OCI-LY7 (cell line): ENCODE results near the gene GARIN5B. TPM values are rescaled to one million over a fixed set of nuclear protein-coding genes. Genes with fewer than 3 reads are reported as not detected.

ENCODE experiments used
- BruUV-seq: library from RNA; stranded (reverse); fragments of 400-500 nt; replicated peaks from 2 replicates; lab custom pipeline; 2021; lab: Mats Ljungman, UMichigan
- CTCF ChIA-PET: fragments of 300-600 bp; sonication (Branson Sonifier 250); formaldehyde crosslinking; loops from one replicate; lab custom pipeline; 2022; ENCODE audit warnings: antibody characterized with exemption; ENCODE audit not compliant: unreplicated experiment; lab: Charles Lee
- POLR2A ChIA-PET: fragments of 300-600 bp; sonication (Branson Sonifier 250); formaldehyde crosslinking; loops from one replicate; lab custom pipeline; 2022; ENCODE audit warnings: antibody characterized with exemption; lab: Charles Lee
- DNase-seq: peaks from one replicate; pipeline ENCODE4 v3.0.0-alpha.2; 2015; ENCODE audit warnings: low spot score
- H2AFZ ChIP-seq: fragments of 200-600 bp; sonication (generic), shearing (Covaris generic); 2 replicates; pipeline ENCODE4 v1.6.1; 2014; ENCODE audit warnings: mild to moderate bottlenecking, antibody characterized with exemption, low read length, moderate library complexity
- H3K27ac ChIP-seq: fragments of 200-600 bp; sonication (generic); 2 replicates; pipeline ENCODE4 v1.5.1; 2014; ENCODE audit warnings: mixed run types, low read depth, mild to moderate bottlenecking, moderate library complexity, low read length, inconsistent platforms; ENCODE audit not compliant: poor library complexity, severe bottlenecking
- H3K36me3 ChIP-seq: fragments of 200-600 bp; sonication (generic); 2 replicates; pipeline ENCODE4 v1.6.1; 2014; ENCODE audit warnings: mild to moderate bottlenecking, antibody characterized with exemption, low read length, moderate library complexity, mixed read lengths; ENCODE audit not compliant: insufficient read depth
- H3K4me1 ChIP-seq: fragments of 200-600 bp; sonication (generic); 2 replicates; pipeline ENCODE4 v1.5.1; 2014; ENCODE audit warnings: mild to moderate bottlenecking, low read length; ENCODE audit not compliant: insufficient read depth, poor library complexity, severe bottlenecking
- H3K4me2 ChIP-seq: fragments of 200-600 bp; sonication (generic); 2 replicates; pipeline ENCODE4 v1.6.1; 2014; ENCODE audit warnings: mild to moderate bottlenecking, low read length
- H3K4me3 ChIP-seq: fragments of 200-600 bp; sonication (generic); 2 replicates; pipeline ENCODE4 v1.5.1; 2014; ENCODE audit warnings: mild to moderate bottlenecking, low read depth, low read length; ENCODE audit not compliant: poor library complexity, severe bottlenecking
- H3K79me2 ChIP-seq: fragments of 200-600 bp; sonication (generic); 2 replicates; pipeline ENCODE4 v1.6.1; 2016; ENCODE audit warnings: low read depth, mild to moderate bottlenecking, low read length, moderate library complexity, mixed read lengths; ENCODE audit not compliant: insufficient read depth
- H3K9me2 ChIP-seq: fragments of 200-600 bp; sonication (generic); 2 replicates; pipeline ENCODE4 v1.6.1; 2016; ENCODE audit warnings: mild to moderate bottlenecking, low read length, mixed read lengths; ENCODE audit not compliant: insufficient read depth
- H3K9me3 ChIP-seq: fragments of 200-600 bp; sonication (generic); 2 replicates; pipeline ENCODE4 v1.6.1; 2014; ENCODE audit warnings: mild to moderate bottlenecking, mixed run types, low read length, mixed read lengths
- H4K20me1 ChIP-seq: fragments of 200-600 bp; sonication (generic); 2 replicates; pipeline ENCODE4 v1.6.1; 2014; ENCODE audit warnings: mild to moderate bottlenecking, antibody characterized with exemption, low read length, moderate library complexity, mixed read lengths; ENCODE audit not compliant: insufficient read depth
- EZH2phosphoT487 ChIP-seq: fragments of 200-600 bp; sonication (generic); IDR thresholded peaks from 2 replicates; pipeline ENCODE4 v1.6.1; 2018; ENCODE audit warnings: low read depth, borderline replicate concordance, mild to moderate bottlenecking, mixed run types, antibody characterized with exemption, low read length, moderate library complexity, mixed read lengths
- intact Hi-C: fragments of 100-400 bp; cut with micrococcal nuclease; formaldehyde crosslinking; loops from one replicate; pipeline ENCODE4 v1.10.0; 2022; ENCODE audit not compliant: unreplicated experiment
- total RNA-seq, 2 experiments: library from RNA; depleted of rRNA in 1 of 2; stranded (reverse); fragments of >200 nt in 1 of 2; shearing (Covaris generic) in 1 of 2; gene quantifications; 2 replicates each; pipeline ENCODE4 v1.2.3, GENCODE V29; 2014 to 2022
- TF ChIP-seq, protein P1 (sequence below): fragments of 200-600 bp; sonication (generic); conservative IDR thresholded peaks from 2 replicates; pipeline ENCODE4 v1.5.1; 2014; ENCODE audit warnings: mild to moderate bottlenecking, antibody characterized with exemption, low read length, moderate library complexity, mixed read lengths

The GARIN5B gene
- total RNA-seq, 2 experiments from 2014 or later, result not detected

DNA sequence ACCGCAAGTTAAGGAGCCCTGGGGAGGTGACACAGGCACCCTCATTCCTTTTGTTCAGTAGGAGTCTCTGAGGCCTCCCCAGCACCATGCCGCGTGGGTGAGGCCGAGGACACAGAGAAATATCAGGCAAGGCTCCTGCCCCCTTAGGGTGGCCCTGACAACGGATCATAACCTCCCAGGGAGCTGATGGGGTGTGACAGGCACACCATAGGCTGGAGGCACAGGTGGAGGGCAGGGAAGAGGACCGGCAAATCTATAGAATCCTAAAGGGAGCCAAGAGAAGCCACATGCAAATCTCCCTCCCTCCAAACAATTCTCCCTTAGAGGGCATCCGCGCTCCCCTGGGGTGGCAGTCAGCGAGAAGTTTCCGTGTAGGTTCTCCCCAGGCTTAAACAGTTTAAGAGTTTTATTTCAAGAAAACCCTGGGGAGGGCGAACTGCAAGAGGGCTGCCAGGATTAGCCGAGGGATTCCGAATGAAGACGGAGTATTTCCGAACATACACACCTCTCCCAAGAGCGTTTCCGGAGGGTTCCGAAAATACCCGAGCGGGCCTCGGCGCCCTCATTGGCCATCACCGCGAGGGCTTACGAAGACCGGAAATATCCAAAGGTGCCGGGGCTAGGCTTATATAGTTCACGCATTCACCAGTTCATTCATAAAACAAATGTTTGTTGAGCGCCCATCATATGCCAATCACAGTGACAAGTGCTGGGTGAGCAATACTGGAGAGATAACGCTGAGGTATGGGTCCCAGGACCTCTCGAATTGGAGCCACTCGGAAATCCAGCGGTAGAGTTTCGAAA lies 22.1 kb upstream of the GARIN5B start:
- Histone ChIP-seq H3K36me3 (peaks cover 43% of the 10 kb centered on the region), H3K27ac (peak overlapping the region; percentile 91), H4K20me1 (peaks cover 27% of the 10 kb centered on the region), H3K4me1 (peaks cover 47% of the 10 kb centered on the region), H3K4me3 (peak overlapping the region; percentile 87), H3K9me3 (no peaks in the 10 kb centered on the region), H3K9me2 (no peaks in the 10 kb centered on the region), H3K4me2 (peak overlapping the region; percentile 98), H3K79me2 (peaks cover 44% of the 10 kb centered on the region), H2AFZ (peak overlapping the region; percentile 53; the same call in 1 of the 2 replicates)
- intact Hi-C loops, result loop anchor here (2.0 kb wide), 1 partner anchor 76 kb away; no protein-coding TSS in a partner anchor
- ChIA-PET POLR2A (interaction anchor here (0.5 to 1.2 kb wide), 5 partner anchors 46 to 130 kb away, joined by 3 to 6 read pairs (median 3); partner anchors contain the start of gene KMT5C), CTCF (no interaction called here)
- DNase-seq, result peak; percentile 96
- TF ChIP-seq EZH2phosphoT487, result no peak
- TF ChIP-seq, protein P1, sequence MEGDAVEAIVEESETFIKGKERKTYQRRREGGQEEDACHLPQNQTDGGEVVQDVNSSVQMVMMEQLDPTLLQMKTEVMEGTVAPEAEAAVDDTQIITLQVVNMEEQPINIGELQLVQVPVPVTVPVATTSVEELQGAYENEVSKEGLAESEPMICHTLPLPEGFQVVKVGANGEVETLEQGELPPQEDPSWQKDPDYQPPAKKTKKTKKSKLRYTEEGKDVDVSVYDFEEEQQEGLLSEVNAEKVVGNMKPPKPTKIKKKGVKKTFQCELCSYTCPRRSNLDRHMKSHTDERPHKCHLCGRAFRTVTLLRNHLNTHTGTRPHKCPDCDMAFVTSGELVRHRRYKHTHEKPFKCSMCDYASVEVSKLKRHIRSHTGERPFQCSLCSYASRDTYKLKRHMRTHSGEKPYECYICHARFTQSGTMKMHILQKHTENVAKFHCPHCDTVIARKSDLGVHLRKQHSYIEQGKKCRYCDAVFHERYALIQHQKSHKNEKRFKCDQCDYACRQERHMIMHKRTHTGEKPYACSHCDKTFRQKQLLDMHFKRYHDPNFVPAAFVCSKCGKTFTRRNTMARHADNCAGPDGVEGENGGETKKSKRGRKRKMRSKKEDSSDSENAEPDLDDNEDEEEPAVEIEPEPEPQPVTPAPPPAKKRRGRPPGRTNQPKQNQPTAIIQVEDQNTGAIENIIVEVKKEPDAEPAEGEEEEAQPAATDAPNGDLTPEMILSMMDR, result no peak
- BruUV-seq, result TSS peak; percentile 85

DNA sequence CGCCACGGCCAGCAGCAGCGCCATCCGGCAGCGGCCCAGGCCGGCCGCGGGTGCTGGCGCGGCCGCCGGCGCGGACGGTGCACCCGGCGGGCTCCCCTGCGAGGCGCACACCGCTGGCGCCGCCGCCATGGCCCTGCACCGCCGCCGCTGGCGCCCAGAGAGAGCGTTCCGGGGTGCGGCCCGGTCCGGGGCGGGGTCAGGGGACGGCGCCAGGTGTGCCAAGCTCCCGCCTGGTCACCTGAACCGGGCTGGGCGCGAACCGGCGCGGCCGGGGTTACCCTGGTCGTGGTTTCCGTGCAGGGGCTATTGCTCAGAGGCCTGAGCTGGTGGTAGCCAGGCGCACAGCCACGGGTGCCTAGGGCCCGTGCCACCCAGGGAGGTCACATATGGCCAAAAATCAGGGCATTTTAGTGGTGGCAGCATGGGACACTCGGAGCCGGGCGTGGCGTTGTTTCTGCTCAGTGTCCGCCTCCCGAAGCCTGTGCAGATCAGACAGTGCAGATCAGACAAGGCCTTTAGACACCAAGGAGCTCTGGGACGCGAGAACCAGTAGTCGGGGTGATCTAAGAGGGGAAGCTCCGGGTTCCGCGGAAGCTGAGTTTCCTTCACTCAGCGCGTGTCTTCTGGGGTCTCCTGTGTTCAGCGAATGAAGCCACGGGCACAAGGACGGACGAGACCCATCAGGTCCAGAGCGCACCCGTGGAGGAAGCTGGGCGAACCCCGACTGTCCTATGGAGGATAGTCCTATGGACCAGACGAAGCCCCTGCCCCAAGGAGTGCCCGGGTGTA lies 21.3 kb upstream of the GARIN5B start, which contains the start of gene TMEM238:
TMEM238 (minus strand) TSS at position 162 of the 789 bp plus-strand sequence; CDS start at position 129, 33 bp downstream.
- intact Hi-C loops, result loop anchor here (2.0 kb wide), 1 partner anchor 76 kb away; no protein-coding TSS in a partner anchor
- peak within 1 kb of the TSS; percentile 53; the same call in 1 of the 2 replicates for H2AFZ ChIP-seq
- H3K9me2 ChIP-seq, result no peaks in the 10 kb centered on the region
- peaks cover 35% of the 10 kb centered on the region for H3K36me3 ChIP-seq
- CTCF ChIA-PET, result interaction anchor here (1.0 kb wide), 1 partner anchor 83 kb away, joined by 3 read pairs; no protein-coding TSS in a partner anchor
- no peaks in the 10 kb centered on the region for H3K9me3 ChIP-seq
- peak; percentile 63 for DNase-seq
- H3K27ac ChIP-seq, result peak within 1 kb of the TSS; percentile 91
- TF ChIP-seq, protein P1, result no peak
- no peak for TF ChIP-seq EZH2phosphoT487
- peaks cover 41% of the 10 kb centered on the region for H3K4me1 ChIP-seq
- H4K20me1 ChIP-seq, result peaks cover 27% of the 10 kb centered on the region
- H3K79me2 ChIP-seq, result peaks cover 44% of the 10 kb centered on the region
- H3K4me3 ChIP-seq, result peak within 1 kb of the TSS; percentile 87
- BruUV-seq, result no TSS peak
- H3K4me2 ChIP-seq, result peak within 1 kb of the TSS; percentile 98
- POLR2A ChIA-PET, result interaction anchor here (0.5 to 1.6 kb wide), 6 partner anchors 45 to 129 kb away, joined by 3 to 7 read pairs (median 3); partner anchors contain the start of gene KMT5C
